Naive B cell (primary cell): ENCODE results near the gene RPL41. TPM values are rescaled to one million over a fixed set of nuclear protein-coding genes. Genes with fewer than 3 reads are reported as not detected.
"Not testable (repeated sequence)": the region's sequence is repeated elsewhere in the genome, so short reads cannot be mapped to it uniquely, and the experiment has no call there.

Experiments
- ATAC-seq, 2 donors: fragments of 150-1000 bp; cut with Tn5 transposase; 2 replicates each; pipeline ENCODE4 v1.10.0; 2021; ENCODE audit warnings: low read depth in 2 of 2, mild to moderate bottlenecking in 2 of 2, moderate library complexity in 2 of 2
- DNase-seq: peaks from one replicate; pipeline ENCODE4 v3.0.0; 2022
- H3K27ac Mint-ChIP-seq, 6 donors: one replicate each; pipeline ENCODE4 v1.8.0; 2020 to 2022; ENCODE audit warnings: mild to moderate bottlenecking in 6 of 6, mixed read lengths in 6 of 6, moderate library complexity in 5 of 6, inconsistent platforms in 2 of 6
- H3K27me3 Mint-ChIP-seq, 3 donors: one replicate each; pipeline ENCODE4 v1.8.0; 2021 to 2022; ENCODE audit warnings: mixed read lengths in 3 of 3, mild to moderate bottlenecking in 1 of 3
- H3K36me3 Mint-ChIP-seq, 2 donors: one replicate each; pipeline ENCODE4 v1.8.0; 2020 to 2022; ENCODE audit warnings: mixed read lengths in 2 of 2, inconsistent platforms in 1 of 2, mild to moderate bottlenecking in 1 of 2
- H3K4me1 Mint-ChIP-seq, 3 donors: one replicate each; pipeline ENCODE4 v1.8.0; 2020 to 2022; ENCODE audit warnings: mixed read lengths in 3 of 3, inconsistent platforms in 1 of 3, mild to moderate bottlenecking in 1 of 3, moderate library complexity in 1 of 3
- H3K4me3 Mint-ChIP-seq, 8 donors: one replicate each; pipeline ENCODE4 v1.8.0; 2020 to 2022; ENCODE audit warnings: mild to moderate bottlenecking in 8 of 8, mixed read lengths in 8 of 8, moderate library complexity in 8 of 8, inconsistent platforms in 2 of 8
- H3K9me3 Mint-ChIP-seq, 7 donors: one replicate each; pipeline ENCODE4 v1.8.0; 2020 to 2022; ENCODE audit warnings: mixed read lengths in 7 of 7, mild to moderate bottlenecking in 5 of 7, inconsistent platforms in 2 of 7, moderate library complexity in 1 of 7
- polyA plus RNA-seq, 6 donors: library from polyadenylated mRNA; unstranded; fragments of 300-500 nt; fragmentation: Illumina TruSeq; gene quantifications; one replicate each; pipeline ENCODE4 v1.2.3, GENCODE V29; 2021; ENCODE audit warnings: low read depth in 6 of 6

The RPL41 gene
- polyA plus RNA-seq: 1,000 to 10,000 TPM; 5,503 to 9,903 (median 8,851) TPM

DNA sequence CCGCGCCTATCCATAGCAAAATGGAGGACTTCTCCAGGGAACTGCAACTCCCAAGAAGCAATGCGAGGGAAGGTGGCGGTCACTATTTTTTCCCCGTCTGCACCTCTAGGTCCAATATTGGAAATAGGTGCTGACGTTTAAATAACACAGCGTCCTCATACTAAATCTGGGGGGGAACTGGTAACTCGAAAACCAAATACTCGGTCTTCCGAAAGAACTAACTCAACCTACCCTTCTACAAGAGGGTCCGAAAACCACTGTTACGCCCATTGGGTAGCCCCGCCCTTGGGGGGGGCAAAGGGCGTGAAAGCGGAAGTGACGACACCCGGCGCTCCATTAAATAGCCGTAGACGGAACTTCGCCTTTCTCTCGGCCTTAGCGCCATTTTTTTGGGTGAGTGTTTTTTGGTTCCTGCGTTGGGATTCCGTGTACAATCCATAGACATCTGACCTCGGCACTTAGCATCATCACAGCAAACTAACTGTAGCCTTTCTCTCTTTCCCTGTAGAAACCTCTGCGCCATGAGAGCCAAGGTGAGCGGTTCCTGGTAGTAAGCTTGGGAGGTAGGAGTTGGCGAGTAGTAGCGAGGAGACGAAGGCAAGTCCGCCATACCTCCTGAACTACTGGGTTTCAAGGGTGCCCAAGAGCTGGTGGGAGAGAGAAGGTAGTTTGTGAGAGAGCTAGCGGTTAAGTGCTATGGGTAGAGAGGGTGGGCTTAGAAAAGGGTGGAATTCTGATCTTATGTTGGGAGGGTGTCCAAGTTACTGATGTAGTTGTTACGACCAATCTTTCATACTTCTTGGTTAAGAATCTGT is at the start of gene RPL41:
Gene RPL41, plus strand, starts transcription at position 367 of the 815 bp plus-strand sequence.
- Mint-ChIP-seq H3K27me3 (no peaks in the 10 kb centered on the region), H3K36me3 (peaks cover 9 to 24% of the 10 kb centered on the region in 2 donors), H3K4me3 (peak within 1 kb of the TSS; percentile 89 to 99 (median 95)), H3K27ac (peak within 1 kb of the TSS; percentile 96 to 100 (median 99)), H3K9me3 (no peaks in the 10 kb centered on the region), H3K4me1 (peaks cover 32 to 43% (median 37%) of the 10 kb centered on the region in 3 donors)
- DNase-seq (peak; percentile 95), ATAC-seq (peak; percentile 40 to 49)

DNA sequence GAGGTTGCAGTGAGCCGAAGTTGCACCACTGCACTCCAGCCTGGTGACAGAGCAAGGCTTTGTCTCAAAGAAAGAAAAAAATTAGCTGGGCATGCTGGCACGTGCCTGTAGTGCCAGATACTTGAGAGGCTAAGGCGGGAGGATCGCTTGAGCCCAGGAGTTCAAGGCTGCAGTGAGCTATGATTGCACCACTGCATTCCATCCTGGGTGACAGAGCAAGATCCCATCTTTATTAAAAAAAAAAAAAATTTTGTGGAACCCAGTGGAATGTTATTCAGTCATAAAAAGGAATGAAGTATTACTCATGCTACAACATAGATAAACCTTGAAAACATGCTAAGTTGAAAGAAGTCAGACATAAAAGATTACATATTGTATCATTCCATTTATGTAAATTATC is 44.8 kb upstream of the RPL41 start:
- DNase-seq (no peak), ATAC-seq (no peak)
- H3K4me3 Mint-ChIP-seq: no peak overlapping the region
- H3K36me3 Mint-ChIP-seq: no peaks in the 10 kb centered on the region
- peaks cover 0 to 13% (median 5%) of the 10 kb centered on the region in 3 donors for H3K27me3 Mint-ChIP-seq
- H3K27ac Mint-ChIP-seq: no peak overlapping the region
- no peaks in the 10 kb centered on the region for H3K4me1 Mint-ChIP-seq
- no peaks in the 10 kb centered on the region for H3K9me3 Mint-ChIP-seq

DNA sequence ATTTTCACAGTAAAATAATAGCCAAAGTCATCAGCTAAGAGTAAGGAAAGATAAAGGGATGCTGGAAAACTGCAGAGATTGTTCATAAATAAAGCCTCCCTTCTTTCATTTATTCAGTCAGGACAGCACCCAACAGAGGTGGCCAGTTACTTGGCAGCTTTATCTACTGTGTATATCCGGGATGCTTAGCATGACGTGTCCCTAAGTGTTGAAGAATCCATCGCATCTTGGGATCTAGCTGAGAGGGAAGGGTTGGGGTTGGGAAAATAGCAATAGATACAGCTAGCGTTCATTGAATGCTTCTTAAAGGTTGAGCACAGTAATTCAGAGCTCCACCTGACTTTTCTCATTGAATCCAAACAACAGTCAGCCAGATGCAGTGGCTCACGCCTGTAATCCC is 42.0 kb upstream of the RPL41 start:
- no peak for DNase-seq
- Mint-ChIP-seq H3K27ac (no peak overlapping the region), H3K27me3 (peaks cover 0 to 13% (median 13%) of the 10 kb centered on the region in 3 donors), H3K4me3 (no peak overlapping the region), H3K4me1 (no peaks in the 10 kb centered on the region), H3K9me3 (no peaks in the 10 kb centered on the region), H3K36me3 (no peaks in the 10 kb centered on the region)
- ATAC-seq: no peak

DNA sequence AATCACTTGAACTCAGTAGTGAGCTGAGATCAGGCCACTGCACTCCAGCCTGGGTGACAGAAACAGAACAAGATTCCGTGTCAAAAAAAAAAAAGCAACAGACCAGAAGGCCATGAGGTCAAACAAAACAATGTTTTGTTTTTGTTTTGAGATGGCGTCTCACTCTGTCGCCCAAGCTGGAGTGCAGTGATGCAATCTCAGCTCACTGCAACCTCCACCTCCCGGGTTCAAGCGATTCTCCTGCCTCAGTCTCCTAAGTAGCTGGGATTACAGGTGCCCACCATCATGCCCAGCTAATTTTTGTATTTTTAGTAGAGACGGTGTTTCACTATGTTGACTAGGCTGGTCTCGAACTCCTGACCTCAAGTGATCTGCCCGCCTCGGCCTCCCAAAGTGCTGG is 38.5 kb upstream of the RPL41 start:
- not testable (repeated sequence) for H3K9me3 Mint-ChIP-seq, H3K36me3 Mint-ChIP-seq, H3K4me1 Mint-ChIP-seq, DNase-seq, H3K27ac Mint-ChIP-seq, ATAC-seq
- H3K4me3 Mint-ChIP-seq: peak overlapping the region in 5 of 8 donors; percentile 62 to 89 (median 85)
- peaks cover 20 to 36% (median 23%) of the 10 kb centered on the region in 3 donors for H3K27me3 Mint-ChIP-seq

DNA sequence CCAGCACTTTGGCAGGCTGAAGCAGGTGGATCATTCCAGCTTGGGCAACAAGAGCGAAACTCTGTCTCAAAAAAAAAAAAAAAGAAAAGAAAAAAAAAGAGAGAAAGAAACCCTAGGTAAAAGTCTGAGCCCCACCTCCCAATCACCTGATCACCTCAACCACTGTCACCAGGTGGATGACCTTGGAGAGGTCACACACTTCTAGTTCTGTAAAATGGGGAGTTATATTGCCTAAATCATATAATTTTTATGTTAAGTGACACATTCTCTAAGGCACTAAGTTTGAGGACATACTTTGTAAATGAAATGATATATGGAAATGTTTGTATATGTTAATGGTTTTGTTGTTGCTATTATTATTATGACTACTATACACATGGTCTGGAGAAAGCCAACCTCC is 38.0 kb upstream of the RPL41 start:
- peaks cover 5 to 8% (median 5%) of the 10 kb centered on the region in 3 donors for H3K4me1 Mint-ChIP-seq
- H3K9me3 Mint-ChIP-seq: no peaks in the 10 kb centered on the region
- H3K4me3 Mint-ChIP-seq: peak overlapping the region in 7 of 8 donors; percentile 78 to 90 (median 85)
- ATAC-seq (no peak), DNase-seq (no peak)
- H3K36me3 Mint-ChIP-seq: no peaks in the 10 kb centered on the region
- no peak overlapping the region for H3K27ac Mint-ChIP-seq
- H3K27me3 Mint-ChIP-seq: peaks cover 21 to 36% (median 23%) of the 10 kb centered on the region in 3 donors

DNA sequence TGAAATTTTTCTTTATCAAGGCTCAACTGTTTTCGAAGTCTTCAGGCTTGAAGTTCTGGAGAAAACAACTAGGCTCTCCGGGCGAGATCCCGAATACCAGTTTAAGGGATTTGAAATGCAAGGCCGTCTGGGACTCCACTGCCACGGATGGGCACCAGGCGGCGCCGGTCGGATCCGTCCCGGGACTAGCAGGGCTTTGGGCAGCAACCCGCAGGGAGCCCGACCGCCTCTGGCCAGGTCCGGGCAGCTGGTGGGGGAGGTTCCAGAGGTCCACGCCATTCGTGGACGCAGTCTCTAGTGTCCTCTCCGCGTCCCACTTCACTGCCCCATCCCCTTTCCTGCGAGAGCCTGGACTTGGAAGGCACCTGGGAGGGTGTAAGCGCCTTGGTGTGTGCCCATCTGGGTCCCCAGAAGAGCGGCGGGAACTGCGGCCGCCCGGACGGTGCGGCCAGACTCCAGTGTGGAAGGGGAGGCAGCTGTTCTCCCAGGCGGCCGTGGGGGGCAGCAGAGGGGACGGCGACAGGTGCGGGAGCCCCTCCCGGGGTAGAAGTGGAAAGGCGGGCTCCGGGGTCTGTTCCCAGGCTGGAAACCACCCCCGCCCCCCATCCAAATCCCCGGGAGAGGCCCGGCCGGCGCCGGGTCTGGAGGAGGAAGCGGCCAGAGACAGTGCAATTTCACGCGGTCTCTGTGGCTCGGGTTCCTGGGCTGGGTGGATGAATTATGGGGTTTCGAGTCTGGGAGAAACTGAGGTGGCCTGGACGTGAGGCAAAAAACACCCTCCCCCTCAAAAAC is 37.3 kb upstream of the RPL41 start:
- H3K27ac Mint-ChIP-seq: peak overlapping the region in 2 of 6 donors; percentile 30 to 44
- H3K36me3 Mint-ChIP-seq: no peaks in the 10 kb centered on the region
- H3K4me3 Mint-ChIP-seq: peak overlapping the region; percentile 78 to 91 (median 88)
- peak; percentile 49 for DNase-seq
- H3K9me3 Mint-ChIP-seq: no peaks in the 10 kb centered on the region
- H3K4me1 Mint-ChIP-seq: peaks cover 5 to 8% (median 5%) of the 10 kb centered on the region in 3 donors
- peaks cover 28 to 42% (median 28%) of the 10 kb centered on the region in 3 donors for H3K27me3 Mint-ChIP-seq
- ATAC-seq: peak; percentile 80 to 82

DNA sequence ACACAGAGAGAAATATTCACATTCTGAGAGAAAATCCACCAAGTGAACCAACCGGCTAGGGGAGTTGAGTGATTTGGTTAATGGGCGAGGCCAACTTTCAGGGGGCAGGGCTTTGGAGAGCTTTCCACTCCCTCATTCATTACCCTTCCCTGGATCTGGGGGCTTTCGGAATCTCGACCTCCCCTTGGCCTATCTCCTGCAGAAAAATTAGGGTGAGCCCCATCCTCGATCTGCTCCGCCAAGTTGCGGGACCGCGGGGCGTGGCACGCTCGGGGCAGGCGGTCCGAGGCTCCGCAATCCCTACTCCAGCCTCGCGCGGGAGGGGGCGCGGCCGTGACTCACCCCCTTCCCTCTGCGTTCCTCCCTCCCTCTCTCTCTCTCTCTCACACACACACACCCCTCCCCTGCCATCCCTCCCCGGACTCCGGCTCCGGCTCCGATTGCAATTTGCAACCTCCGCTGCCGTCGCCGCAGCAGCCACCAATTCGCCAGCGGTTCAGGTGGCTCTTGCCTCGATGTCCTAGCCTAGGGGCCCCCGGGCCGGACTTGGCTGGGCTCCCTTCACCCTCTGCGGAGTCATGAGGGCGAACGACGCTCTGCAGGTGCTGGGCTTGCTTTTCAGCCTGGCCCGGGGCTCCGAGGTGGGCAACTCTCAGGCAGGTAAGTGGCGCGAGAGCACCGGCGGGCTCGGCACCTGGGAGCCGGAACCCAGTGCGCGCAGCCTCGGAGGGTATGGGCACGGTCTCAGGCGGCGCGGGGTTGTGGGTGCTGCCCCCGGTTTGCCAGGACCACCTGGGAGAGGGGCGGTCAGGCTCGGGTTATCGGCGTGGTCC is 36.5 kb upstream of the RPL41 start, which contains the start of gene ERBB3:
Gene ERBB3, plus strand, starts transcription at position 443 of the 833 bp plus-strand sequence. Its CDS starts 136 bp downstream, at position 579.
- H3K27me3 Mint-ChIP-seq: peaks cover 28 to 47% (median 29%) of the 10 kb centered on the region in 3 donors
- ATAC-seq (peak; percentile 56 to 58), DNase-seq (peak; percentile 27)

DNA sequence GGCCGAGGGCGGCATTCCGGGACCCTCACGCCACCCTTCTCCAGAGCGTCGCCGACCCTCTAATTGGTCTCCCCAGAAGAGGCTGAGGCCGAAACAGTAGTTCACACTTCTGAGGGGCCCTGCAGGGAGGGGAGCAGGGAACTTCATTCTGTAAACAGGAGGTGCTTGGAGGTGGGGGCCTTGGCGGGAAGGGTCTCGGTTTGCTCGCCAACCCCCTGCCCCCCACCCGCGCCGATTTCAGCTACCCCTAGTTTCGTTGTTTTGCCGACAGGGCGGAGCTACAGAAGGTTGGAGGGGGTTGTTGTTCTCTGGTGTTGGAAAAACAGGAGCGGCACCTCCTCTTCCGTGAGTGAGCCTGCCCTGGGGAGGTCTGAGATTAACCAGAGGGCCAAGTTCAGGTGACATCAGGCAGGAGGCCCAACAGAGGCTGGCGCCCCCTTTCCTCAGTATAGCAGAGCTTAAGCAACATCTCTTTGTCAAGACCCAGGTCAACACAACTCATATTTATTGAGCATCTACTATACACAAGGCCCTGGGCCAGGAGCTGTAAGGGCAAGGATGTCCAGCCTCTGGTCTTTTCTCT is 35.8 kb upstream of the RPL41 start:
- ATAC-seq (no peak), DNase-seq (no peak)
- H3K4me3 Mint-ChIP-seq: peak overlapping the region; percentile 78 to 91 (median 88)
- H3K27me3 Mint-ChIP-seq: peaks cover 28 to 51% (median 32%) of the 10 kb centered on the region in 3 donors
- H3K9me3 Mint-ChIP-seq: no peaks in the 10 kb centered on the region
- H3K27ac Mint-ChIP-seq: no peak overlapping the region
- peaks cover 5 to 8% (median 5%) of the 10 kb centered on the region in 3 donors for H3K4me1 Mint-ChIP-seq
- no peaks in the 10 kb centered on the region for H3K36me3 Mint-ChIP-seq

More for the DNA sequence above, 36.5 kb upstream of the RPL41 start, which contains the start of gene ERBB3:
- H3K4me1 Mint-ChIP-seq: peaks cover 5 to 8% (median 5%) of the 10 kb centered on the region in 3 donors
- no peaks in the 10 kb centered on the region for H3K9me3 Mint-ChIP-seq
- H3K27ac Mint-ChIP-seq: peak within 1 kb of the TSS in 2 of 6 donors; percentile 30 to 44
- H3K36me3 Mint-ChIP-seq: no peaks in the 10 kb centered on the region
- peak within 1 kb of the TSS; percentile 78 to 91 (median 88) for H3K4me3 Mint-ChIP-seq

DNA sequence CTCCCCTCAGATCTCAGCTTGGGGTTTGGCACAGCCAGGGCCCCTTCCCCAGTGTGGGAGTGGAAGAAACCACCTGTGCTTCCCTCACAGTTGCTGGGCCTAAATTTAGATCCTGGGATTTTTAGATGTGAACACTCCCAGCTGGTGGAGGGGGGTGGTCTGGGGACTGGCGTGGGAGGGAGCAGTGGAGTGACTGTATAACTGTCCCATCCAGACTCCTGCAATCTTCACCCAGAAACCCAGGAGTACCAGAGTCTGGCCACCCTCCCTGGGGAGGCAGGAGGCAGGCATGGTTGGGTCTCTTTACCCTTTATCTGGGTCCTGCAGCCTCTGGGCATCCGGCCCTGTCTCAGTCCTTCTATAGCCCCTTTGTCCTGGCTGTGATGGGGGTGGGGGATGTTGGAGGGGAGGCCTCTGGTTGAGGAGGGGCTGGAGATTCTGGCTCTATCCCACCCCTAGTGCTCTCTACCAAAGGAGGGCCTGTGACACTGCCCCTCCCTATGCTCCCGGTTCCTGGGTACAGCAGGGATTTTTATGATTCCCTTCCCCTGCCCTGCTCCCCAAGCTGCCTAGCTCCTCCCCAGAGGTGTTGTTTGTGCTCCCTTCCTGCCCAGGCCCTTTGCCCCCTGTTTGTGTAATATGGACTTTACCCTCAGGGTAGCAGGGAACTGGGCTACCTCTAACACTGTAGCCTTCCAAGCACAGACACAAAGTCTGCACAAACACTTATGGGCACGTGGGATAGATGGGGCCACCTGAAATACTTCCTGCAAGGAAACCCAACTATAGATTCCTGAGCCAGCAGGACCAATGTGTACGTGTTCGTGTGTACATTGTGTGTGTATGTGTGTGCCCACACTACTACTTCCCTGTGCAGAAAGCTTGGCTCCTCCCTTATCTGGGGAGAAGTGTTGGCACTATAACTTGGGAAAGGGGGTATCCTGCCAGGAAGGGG is 34.8 kb upstream of the RPL41 start:
- ATAC-seq: no peak
- no peak overlapping the region for H3K27ac Mint-ChIP-seq
- no peak for DNase-seq
- H3K4me1 Mint-ChIP-seq: peaks cover 5 to 8% (median 5%) of the 10 kb centered on the region in 3 donors
- H3K9me3 Mint-ChIP-seq: no peaks in the 10 kb centered on the region
- H3K4me3 Mint-ChIP-seq: peak overlapping the region in 5 of 8 donors; percentile 52 to 83 (median 77)
- no peaks in the 10 kb centered on the region for H3K36me3 Mint-ChIP-seq
- H3K27me3 Mint-ChIP-seq: peaks cover 28 to 51% (median 31%) of the 10 kb centered on the region in 3 donors

DNA sequence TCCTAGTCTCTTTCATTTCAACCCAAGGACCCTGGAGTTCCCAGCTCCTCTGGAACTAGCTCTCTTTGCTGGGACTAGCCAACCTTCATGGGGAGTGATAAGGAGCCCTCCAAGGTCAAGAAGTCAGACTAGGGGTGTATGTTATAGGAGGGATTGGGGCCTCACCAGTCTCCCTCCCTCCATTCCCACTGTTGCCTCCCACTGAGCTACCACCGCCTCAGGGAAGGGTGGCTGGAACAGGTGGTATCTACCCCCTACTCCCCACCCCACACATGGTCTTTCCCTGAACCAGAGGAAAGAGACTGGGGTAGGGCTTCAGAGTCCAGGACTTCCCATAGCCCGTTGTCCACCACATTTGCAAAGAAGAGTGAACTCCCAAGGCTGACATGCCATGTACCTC is 34.1 kb upstream of the RPL41 start:
- Mint-ChIP-seq H3K4me3 (peak overlapping the region in 1 of 8 donors; percentile 33), H3K4me1 (peaks cover 5 to 8% (median 5%) of the 10 kb centered on the region in 3 donors), H3K27me3 (peaks cover 28 to 51% (median 29%) of the 10 kb centered on the region in 3 donors), H3K27ac (no peak overlapping the region), H3K9me3 (no peaks in the 10 kb centered on the region), H3K36me3 (no peaks in the 10 kb centered on the region)
- DNase-seq (no peak), ATAC-seq (no peak)

DNA sequence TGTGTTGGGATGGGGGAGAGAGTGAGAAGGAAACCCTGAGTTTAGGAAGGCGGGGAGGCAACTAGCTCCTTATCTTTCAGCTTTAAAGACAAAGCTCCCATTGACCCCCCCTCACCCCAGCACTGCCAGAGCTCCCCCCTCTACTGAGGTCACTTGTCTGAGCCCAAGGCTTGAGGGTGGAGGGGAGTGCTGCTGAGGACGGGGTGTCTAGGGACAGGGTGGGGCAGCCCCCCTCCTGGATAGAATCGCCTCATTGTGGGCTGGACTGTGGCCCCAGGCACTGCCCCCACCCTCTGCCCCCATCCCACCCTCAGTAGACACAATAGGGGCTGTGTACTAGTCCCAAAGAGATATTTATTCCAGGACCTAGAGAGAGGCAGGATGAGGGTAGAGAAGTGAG is 33.5 kb upstream of the RPL41 start:
- Mint-ChIP-seq H3K27me3 (peaks cover 28 to 51% (median 32%) of the 10 kb centered on the region in 3 donors), H3K4me1 (peaks cover 5 to 8% (median 5%) of the 10 kb centered on the region in 3 donors), H3K36me3 (no peaks in the 10 kb centered on the region), H3K27ac (no peak overlapping the region), H3K4me3 (no peak overlapping the region), H3K9me3 (no peaks in the 10 kb centered on the region)
- DNase-seq (no peak), ATAC-seq (no peak)
